Natural killer cell (primary cell): Measurements from ENCODE around the gene PHACTR1. TPM values are rescaled to one million over a fixed set of nuclear protein-coding genes. Genes with fewer than 3 reads are reported as not detected.

Experiments used
- ATAC-seq, 3 donors: fragments of 150-1000 bp in 2 of 3; fragments of 200-7000 bp in 1 of 3; cut with Tn5 transposase; 1 replicate in 1 of 3; 2 replicates in 2 of 3; pipeline ENCODE4 v1.10.0; 2021; ENCODE audit warnings: mild to moderate bottlenecking in 2 of 3, moderate library complexity in 2 of 3
- DNase-seq, 2 donors: peaks; one replicate each; pipeline versions ENCODE4 v3.0.0 to v3.0.0-alpha.2; 2013 to 2021; ENCODE audit warnings: mixed read lengths in 1 of 2
- H3K27ac ChIP-seq: one replicate; pipeline ENCODE4 v1.5.1; 2013; ENCODE audit warnings: mild to moderate bottlenecking, low read length
- H3K27me3 ChIP-seq: one replicate; pipeline ENCODE4 v1.6.1; 2013; ENCODE audit warnings: low read length; ENCODE audit not compliant: control insufficient read depth, insufficient read depth
- H3K36me3 ChIP-seq: one replicate; pipeline ENCODE4 v1.6.1; 2013; ENCODE audit warnings: low read length; ENCODE audit not compliant: control insufficient read depth, insufficient read depth
- H3K4me1 ChIP-seq: one replicate; pipeline ENCODE4 v1.6.1; 2013; ENCODE audit warnings: low read length; ENCODE audit not compliant: control insufficient read depth, insufficient read depth
- H3K4me3 ChIP-seq: one replicate; pipeline ENCODE4 v1.5.1; 2013; ENCODE audit warnings: low read length
- H3K9me3 ChIP-seq: one replicate; pipeline ENCODE4 v1.6.1; 2013; ENCODE audit warnings: low read length; ENCODE audit not compliant: control insufficient read depth, insufficient read depth
- H3K27ac Mint-ChIP-seq, 2 donors: one replicate each; pipeline ENCODE4 v1.8.0; 2022; ENCODE audit warnings: mild to moderate bottlenecking in 2 of 2, mixed read lengths in 2 of 2, moderate library complexity in 1 of 2
- H3K27me3 Mint-ChIP-seq, 2 donors: one replicate each; pipeline ENCODE4 v1.8.0; 2022; ENCODE audit warnings: low read depth in 2 of 2, mixed read lengths in 2 of 2
- H3K36me3 Mint-ChIP-seq: one replicate; pipeline ENCODE4 v1.8.0; 2022; ENCODE audit warnings: mixed read lengths
- H3K4me1 Mint-ChIP-seq, 2 donors: one replicate each; pipeline ENCODE4 v1.8.0; 2022; ENCODE audit warnings: mixed read lengths in 2 of 2
- H3K4me3 Mint-ChIP-seq: one replicate; pipeline ENCODE4 v1.8.0; 2022; ENCODE audit warnings: mild to moderate bottlenecking, moderate library complexity, mixed read lengths
- H3K9me3 Mint-ChIP-seq, 2 donors: one replicate each; pipeline ENCODE4 v1.8.0; 2022; ENCODE audit warnings: mixed read lengths in 2 of 2
- WGBS: methylation state at CpG from one replicate; pipeline ENCODE4 v1.1.7; 2013; ENCODE audit warnings: missing lambda C conversion rate; ENCODE audit not compliant: insufficient coverage; 5-methylcytosine and 5-hydroxymethylcytosine counted together
- intact Hi-C: fragments of 100-400 bp; cut with micrococcal nuclease; formaldehyde crosslinking; loops from one replicate; pipeline ENCODE4 v1.14.2; 2022
- total RNA-seq, 4 donors: library from RNA; stranded (reverse); fragments of 120-200 nt in 1 of 4; gene quantifications; one replicate each; pipeline versions ENCODE4 v1.2.3 to v1.2.4, GENCODE V29; 2013 to 2022
- TF ChIP-seq, protein P1 (sequence below): fragments of 200-600 bp; IDR thresholded peaks from one replicate; pipeline ENCODE4 v1.8.0; 2022; ENCODE audit warnings: antibody characterized with exemption

Gene PHACTR1
- total RNA-seq, 3 donors from 2014 or later (not counting 1 experiment from before 2014, with no cell fraction given): 5.2 to 19.0 (median 5.4) TPM

DNA sequence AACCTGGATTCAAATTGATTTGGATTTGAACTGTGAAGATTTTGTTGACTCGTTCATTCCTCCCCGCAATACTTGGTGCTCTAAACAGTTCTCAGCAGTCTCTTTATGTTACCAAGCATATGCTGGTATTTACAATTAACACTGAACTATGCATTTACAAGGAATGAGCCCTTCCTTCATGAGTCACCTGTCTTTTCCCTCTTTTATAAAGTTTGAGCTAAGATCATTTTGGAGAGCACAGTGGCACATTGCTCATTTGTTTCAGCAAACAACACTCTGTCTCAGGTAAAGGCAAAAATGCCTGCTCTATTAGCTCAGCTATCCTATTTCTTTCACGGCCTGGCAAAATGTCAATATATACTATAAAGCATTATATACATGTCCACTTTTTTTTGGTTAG is 285.4 kb downstream of the PHACTR1 start:
- no peak overlapping the region for H3K4me3 ChIP-seq
- ATAC-seq (no peak), DNase-seq (no peak)
- 92% methylated on average over 2 of the region's 3 CpGs for WGBS
- no peak overlapping the region for H3K27ac ChIP-seq
- no peaks in the 10 kb centered on the region for H3K4me1 ChIP-seq
- H3K9me3 ChIP-seq: no peaks in the 10 kb centered on the region
- intact Hi-C loops: no loop called here
- TF ChIP-seq, protein P1, sequence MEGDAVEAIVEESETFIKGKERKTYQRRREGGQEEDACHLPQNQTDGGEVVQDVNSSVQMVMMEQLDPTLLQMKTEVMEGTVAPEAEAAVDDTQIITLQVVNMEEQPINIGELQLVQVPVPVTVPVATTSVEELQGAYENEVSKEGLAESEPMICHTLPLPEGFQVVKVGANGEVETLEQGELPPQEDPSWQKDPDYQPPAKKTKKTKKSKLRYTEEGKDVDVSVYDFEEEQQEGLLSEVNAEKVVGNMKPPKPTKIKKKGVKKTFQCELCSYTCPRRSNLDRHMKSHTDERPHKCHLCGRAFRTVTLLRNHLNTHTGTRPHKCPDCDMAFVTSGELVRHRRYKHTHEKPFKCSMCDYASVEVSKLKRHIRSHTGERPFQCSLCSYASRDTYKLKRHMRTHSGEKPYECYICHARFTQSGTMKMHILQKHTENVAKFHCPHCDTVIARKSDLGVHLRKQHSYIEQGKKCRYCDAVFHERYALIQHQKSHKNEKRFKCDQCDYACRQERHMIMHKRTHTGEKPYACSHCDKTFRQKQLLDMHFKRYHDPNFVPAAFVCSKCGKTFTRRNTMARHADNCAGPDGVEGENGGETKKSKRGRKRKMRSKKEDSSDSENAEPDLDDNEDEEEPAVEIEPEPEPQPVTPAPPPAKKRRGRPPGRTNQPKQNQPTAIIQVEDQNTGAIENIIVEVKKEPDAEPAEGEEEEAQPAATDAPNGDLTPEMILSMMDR: no peak
- no peaks in the 10 kb centered on the region for H3K27me3 ChIP-seq
- Mint-ChIP-seq H3K27ac (no peak overlapping the region), H3K9me3 (no peaks in the 10 kb centered on the region), H3K4me3 (no peak overlapping the region), H3K27me3 (peaks cover 0 to 14% of the 10 kb centered on the region in 2 donors), H3K36me3 (no peaks in the 10 kb centered on the region), H3K4me1 (no peaks in the 10 kb centered on the region)
- H3K36me3 ChIP-seq: no peaks in the 10 kb centered on the region

DNA sequence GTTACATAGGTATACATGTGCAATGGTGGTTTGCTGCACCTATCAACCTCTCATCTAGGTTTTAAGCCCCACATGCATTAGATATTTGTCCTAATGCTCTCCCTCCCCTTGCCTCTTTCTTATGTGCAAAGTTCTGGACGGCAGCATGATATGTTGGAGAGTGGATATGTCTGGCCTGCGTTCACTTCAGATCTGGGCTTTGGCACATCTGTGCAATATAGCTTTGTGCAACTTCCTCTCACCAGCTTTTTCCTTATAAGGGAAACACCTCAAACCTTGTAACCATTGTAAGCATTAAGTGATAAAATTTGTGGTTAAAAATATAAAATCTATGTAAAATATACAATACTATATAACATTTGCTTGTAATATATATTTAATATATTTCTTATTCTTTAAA is 288.0 kb downstream of the PHACTR1 start:
- no peak overlapping the region for H3K27ac Mint-ChIP-seq
- WGBS: no CpG with 5 or more reads among the region's 2 CpGs

DNA sequence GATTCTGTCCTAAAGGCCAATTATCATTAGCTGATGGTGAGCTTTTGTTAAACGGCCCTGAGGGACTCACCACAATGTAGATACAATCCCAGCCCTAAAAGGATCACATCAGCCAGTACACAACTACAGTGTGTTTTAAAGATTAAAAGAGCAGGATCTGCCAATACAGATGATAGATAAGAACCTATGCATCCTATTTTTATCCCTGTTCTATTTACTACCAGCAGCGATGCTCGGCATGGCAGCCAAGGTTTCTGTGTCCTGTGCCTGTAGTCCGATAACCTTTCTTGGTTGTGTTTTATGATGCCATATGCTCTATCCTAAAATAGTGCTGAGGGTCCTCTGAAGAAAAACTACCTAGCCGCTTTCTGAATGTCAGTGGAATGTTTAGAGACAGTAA is 289.4 kb downstream of the PHACTR1 start:
- Mint-ChIP-seq H3K9me3 (no peaks in the 10 kb centered on the region), H3K36me3 (no peaks in the 10 kb centered on the region), H3K27me3 (peaks cover 10 to 38% of the 10 kb centered on the region in 2 donors), H3K27ac (no peak overlapping the region), H3K4me3 (no peak overlapping the region), H3K4me1 (no peaks in the 10 kb centered on the region)
- intact Hi-C loops: no loop called here
- 84% methylated on average over 5 of the region's 5 CpGs for WGBS
- TF ChIP-seq, protein P1: no peak
- H3K27me3 ChIP-seq: peaks cover 2% of the 10 kb centered on the region
- H3K9me3 ChIP-seq: no peaks in the 10 kb centered on the region
- ATAC-seq (no peak), DNase-seq (no peak)
- H3K4me3 ChIP-seq: no peak overlapping the region
- no peaks in the 10 kb centered on the region for H3K36me3 ChIP-seq
- no peaks in the 10 kb centered on the region for H3K4me1 ChIP-seq
- no peak overlapping the region for H3K27ac ChIP-seq

More for the DNA sequence above, 288.0 kb downstream of the PHACTR1 start:
- Mint-ChIP-seq H3K9me3 (no peaks in the 10 kb centered on the region), H3K4me3 (no peak overlapping the region), H3K36me3 (no peaks in the 10 kb centered on the region), H3K27me3 (peaks cover 3 to 33% of the 10 kb centered on the region in 2 donors), H3K4me1 (no peaks in the 10 kb centered on the region)
- intact Hi-C loops: no loop called here
- Histone ChIP-seq H3K4me3 (no peak overlapping the region), H3K27me3 (no peaks in the 10 kb centered on the region), H3K27ac (no peak overlapping the region), H3K9me3 (no peaks in the 10 kb centered on the region), H3K4me1 (no peaks in the 10 kb centered on the region), H3K36me3 (no peaks in the 10 kb centered on the region)
- TF ChIP-seq, protein P1: no peak
- no peak for DNase-seq
- no peak for ATAC-seq

DNA sequence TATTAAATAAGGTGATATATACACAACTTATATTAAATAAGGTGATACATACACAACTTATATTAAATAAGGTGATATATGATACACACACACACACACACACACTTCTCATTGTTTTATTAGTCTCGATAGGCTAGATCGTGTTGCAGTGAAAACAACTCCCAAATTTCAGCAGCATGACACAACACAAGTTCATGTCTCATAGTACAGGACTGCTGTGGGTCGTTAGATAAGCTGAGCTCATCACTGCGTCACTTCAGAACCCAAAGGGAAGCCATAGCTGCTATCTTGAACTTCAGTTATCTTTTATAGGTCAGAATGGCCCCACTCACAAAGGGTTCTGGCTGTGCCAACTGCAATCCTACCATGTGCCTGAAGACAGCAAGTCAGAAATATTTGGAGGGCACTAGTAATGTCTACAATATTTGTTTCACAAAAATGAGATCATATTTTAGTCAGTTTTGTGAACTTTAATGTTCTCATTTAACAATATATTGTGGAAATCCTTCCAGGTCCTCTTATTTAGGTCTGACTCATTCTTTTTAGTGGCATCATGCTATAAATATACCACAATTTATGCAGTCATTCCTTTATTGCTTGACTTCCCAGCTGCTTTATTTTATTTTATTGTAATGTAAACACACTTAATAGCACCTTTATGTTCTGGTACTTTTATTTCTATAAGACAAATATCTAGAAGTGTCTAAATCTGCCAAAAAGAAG is 290.2 kb downstream of the PHACTR1 start:
- no peaks in the 10 kb centered on the region for H3K9me3 Mint-ChIP-seq
- DNase-seq: no peak
- intact Hi-C loops: no loop called here
- peaks cover 14 to 45% of the 10 kb centered on the region in 2 donors for H3K27me3 Mint-ChIP-seq
- no peak for ATAC-seq
- 86% methylated on average over 4 of the region's 4 CpGs for WGBS
- no peaks in the 10 kb centered on the region for H3K4me1 Mint-ChIP-seq
- no peak overlapping the region for H3K27ac Mint-ChIP-seq
- no peak overlapping the region for H3K4me3 Mint-ChIP-seq
- Histone ChIP-seq H3K4me3 (no peak overlapping the region), H3K36me3 (no peaks in the 10 kb centered on the region), H3K27ac (no peak overlapping the region), H3K9me3 (no peaks in the 10 kb centered on the region), H3K4me1 (no peaks in the 10 kb centered on the region), H3K27me3 (peaks cover 2% of the 10 kb centered on the region)
- no peaks in the 10 kb centered on the region for H3K36me3 Mint-ChIP-seq
- TF ChIP-seq, protein P1: no peak
